ENCODE data around the gene MYO1D.

The MYO1D gene

DNA sequence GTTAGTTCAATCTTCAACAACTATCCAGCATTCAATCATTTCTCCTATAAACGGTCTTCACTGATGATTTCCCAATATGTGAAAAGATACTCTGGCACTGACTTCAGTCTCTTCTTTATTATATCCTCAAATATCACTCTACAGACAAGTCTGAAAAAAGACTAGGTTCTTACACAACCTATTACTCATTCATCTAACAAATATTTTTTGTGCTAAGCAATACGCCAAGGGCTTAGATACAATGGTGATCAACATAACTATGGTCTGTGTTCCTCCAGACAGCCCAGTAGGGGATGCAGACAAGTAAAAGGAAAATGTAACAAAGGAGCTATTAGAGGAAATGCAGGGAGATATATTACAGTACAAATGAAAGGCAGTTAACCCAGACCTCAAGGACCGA, 63.9 kb downstream of the MYO1D start:
- DNase-seq, result no peak

DNA sequence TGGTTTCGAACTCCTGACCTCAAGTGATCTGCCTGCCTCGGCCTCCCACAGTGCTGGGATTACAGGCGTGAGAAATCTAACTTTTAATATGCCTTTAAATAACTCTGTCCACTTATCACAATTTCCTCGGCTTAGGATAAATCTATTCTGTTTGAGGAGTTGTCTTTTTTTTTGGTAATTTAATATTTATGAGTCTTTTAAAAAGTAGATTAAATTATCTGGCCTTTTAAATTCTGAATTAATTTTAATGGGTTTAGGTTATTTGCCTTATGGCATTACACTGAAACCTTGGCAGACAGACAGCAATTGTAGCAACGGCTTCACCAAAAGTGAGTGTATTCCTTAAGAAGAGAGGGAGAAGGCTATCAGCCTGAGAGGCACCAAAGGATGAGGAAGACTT, 66.2 kb downstream of the MYO1D start:
- no peak for DNase-seq

DNA sequence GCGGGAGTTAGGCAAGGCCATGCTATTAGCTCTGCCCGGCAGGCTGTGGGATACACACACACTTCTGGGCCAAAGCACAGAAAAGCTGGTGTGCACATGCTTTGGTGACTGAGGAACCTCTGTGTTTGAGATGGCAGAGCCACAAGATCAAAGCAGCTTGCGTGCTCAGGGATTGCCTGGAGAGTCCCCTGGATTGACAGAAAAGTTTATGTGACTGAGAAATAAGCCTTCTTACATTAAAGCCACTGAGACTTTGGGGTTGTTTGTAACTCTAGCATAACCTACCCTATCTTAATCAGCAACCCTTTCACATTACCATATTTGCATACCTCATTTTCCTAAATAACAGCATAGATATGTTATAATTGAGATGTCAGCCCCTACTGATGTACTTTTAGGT, 69.3 kb downstream of the MYO1D start:
- DNase-seq, result no peak

DNA sequence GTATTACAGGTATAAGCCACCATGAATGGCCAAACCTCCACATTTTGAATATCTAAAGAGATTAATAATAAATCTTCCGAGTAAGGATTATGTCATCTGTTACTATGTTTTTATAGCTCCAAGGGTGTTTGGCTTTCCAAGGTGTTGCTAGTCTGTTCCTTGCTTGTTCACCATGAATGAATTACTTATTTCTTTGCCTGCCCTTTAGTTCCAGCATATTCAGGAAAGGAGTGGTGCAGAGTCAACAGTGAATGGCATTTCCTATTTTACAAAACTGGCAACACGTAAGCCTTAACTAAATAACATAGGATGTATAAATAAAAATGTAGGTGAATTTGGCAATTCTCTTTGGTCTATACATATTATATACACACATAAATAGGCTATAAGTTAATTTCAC, 70.3 kb downstream of the MYO1D start:
- no peak for DNase-seq

DNA sequence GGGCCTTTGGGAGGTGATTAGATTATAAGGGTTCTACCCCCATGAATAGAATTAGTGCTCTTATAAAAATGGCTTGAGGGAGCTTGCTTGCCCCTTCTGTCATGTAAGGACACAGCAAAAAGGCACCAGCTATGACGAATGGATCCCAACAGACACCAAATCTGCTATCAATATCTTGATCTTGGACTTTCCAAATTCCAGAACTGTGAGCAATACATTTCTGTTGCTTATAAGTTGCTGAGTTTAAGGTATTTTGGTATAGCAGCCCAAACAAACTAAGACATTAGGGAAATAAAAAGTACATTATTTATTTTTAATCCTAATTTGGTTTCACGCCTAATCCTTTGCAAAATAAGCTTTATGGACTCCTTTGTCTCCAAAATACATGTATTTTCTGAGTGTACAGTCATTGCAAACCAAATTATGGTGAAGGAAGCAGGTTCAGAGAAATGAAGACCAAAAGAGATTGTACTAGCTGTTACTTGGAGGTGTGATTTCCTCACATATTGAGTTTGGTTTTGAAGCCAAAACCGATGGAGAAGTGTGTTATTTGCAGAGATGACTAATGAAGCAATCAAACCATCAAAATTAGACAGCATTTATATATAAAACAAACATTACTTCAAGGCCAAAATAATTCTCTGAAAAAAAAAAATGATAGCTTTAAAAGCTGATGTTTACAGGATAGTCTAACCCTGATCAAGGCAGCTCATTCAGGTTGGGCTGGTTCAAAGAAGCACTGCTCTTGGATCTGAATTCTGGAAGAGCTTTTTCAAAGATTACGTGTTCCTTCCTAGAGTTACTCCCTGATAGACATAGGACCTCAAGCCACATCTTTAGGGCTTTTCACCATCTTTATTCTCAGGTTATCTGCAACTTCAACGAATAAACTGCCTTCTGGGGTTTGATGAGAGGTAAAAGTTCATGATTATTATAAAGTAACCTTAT, 71.6 kb downstream of the MYO1D start:
- no peak for DNase-seq

DNA sequence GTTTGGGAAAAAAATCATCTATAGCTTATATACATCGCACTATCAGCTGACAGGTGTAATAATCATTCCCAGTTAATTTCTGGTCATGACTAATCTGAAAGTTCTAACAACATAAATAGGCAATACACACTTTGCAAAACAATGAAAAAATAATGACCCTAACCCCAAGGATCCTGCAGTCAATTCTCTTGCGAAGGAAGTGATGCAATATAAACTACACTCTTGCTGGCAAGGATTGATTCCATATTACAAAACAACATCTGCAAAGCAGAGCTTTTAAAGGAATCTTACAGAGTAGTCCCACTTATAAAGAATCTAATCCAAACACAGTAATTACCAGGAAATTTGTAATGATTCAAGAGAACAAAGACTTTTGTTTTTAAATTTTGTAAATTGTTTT, 73.4 kb downstream of the MYO1D start:
- DNase-seq, result no peak

DNA sequence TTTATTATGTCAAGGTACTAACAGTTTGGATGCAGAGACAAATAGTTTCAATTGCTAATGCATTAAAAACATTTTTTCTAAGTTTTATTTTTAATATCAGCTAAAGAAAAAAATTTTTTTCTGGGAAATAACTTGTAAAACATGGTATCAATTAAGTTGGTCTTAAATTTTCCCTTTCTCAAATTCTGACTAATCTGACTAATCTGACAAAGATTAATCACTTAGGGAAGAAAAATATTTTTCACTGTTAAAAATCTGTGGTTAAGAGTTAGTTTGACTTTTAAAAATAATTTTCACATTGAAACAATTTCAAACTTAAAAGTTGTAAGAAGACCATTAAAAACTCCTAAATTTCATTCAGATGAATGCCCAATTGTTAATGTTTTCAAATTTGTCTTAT, 74.6 kb downstream of the MYO1D start:
- DNase-seq, result no peak

DNA sequence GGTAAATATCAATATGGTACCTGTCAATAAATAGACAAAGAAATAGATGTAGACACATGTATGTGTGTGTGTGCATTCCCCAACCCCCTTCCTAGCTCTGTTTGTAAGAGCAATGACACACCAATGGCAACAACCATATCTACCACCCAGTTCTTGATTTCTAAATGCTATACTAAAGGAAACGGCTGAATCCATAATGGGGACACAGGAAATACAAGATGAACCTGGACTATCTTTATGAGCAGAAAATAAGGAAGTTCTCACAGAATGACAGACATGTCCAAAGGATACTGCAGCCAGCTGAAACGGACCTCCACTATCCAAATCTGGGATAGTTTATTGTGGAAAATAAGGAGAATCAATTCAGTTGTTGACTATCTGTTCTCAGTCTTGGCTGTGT, 75.3 kb downstream of the MYO1D start:
- no peak for DNase-seq

DNA sequence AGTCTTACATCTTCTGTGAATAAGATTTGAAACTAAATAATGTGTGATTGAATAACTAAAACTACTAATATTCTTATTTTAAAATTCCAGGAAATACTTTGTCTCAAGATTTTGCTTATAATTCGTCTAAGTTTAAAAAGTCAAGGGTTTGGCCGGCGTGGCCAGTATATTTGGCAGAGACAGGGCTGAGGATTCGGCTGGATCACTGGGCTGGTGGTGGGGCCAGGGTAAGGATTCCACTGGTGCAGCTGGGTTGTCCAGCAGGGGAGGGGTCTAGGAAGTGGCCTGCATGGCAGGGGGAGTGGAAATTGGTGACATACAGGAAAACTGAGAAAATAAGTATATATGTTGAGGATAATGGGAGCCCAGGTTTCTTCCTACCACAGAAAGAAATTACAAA, 75.7 kb downstream of the MYO1D start:
- no peak for DNase-seq

DNA sequence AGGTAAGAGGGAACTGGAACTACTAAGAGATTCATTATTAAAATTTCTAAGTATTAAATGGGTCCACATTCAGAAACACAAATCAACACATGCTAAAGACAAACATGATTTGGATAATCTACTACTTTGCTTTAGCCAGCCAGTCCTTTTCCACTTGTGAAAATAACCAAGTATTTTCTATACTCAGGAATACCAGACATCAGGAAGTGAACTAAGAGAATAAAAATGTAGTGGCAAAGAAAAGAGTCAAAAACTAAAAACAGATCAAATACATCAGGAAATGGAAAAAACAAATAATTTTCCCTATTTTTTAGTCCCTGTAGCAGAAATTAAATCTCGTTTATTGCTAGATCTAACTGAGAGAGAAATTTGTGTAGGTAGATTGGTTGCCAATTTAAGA, 78.0 kb downstream of the MYO1D start:
- no peak for DNase-seq

DNA sequence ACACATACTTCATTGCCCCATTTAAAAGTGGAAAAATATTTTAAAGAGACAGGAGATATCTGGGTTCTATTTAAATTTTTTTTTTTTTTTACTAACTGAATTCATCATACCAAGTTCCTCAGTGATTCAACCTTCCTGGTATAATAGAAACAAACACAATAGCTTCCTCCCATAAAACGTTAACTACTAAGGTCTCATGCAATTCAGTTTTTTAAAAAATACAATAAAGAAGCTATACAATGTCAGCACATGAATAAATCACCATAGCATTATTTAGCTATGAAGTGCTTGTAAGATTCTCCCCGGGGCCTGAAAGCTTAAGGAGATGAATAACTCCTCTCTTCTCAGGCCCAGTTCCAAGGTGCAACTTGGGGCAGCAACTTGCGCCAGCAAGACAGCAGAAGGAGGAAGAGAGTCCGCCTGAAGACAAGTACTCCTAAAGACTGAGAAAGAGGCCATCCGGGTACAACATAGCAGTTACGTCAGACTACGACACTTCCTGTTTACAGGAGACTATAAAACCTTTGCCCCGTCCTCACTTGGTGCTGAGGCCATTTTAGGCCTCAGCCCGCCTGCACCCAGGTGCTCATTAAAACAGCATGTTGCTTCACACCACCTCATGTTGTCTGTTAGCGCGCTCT, 81.5 kb downstream of the MYO1D start:
- no peak for DNase-seq

DNA sequence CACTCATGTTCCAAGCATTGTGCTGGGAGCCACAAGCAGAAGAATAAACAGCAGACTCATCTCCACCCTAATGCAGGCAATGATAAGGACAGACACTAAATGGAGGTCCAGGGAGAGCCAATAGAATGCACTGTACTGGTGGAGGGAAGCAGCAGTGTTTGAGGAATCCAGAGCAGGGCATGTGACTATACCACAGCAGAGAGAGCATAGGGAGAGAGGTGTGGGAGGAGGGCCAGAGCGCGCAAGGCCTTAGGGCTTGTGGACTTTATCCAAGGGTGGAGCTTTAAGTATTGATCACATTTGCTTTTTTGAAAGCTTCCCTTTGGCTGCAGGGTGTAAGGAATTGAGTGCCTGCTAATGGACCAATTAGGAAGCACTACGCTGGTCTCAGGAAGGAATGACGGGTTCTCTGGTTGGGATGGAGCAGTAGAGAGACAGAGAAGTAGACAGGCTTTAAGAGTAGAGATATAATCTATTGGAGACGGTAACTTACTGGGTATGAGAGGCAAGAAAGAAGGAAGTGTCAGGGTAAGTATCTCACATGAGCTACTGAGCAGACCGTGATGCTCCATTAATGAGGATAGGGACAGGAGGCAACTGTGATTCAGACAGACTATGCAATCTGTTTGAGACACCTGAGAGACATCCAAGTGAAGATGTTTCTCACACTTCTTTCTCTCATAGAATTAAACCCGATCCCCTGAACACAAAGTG, 82.2 kb downstream of the MYO1D start:
- no peak for DNase-seq

DNA sequence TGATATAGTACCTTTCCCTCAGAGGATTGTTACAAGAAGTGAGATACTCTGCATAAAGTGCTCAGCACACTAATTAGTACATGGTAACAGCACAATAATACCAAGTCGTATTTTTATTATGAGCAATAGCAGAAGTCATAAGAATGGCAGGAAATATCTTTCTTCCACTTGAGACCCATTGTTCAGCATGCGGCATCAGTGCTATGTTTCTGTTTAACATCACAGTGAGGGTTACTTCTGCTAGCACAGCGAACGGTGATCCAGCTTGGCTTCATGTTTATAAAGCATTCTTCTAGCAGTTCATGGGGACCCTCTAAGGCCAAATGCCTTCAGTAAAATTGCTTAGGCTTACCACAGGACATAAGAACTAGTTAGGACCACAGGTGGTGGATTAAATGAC, 83.1 kb downstream of the MYO1D start:
- DNase-seq, result no peak

DNA sequence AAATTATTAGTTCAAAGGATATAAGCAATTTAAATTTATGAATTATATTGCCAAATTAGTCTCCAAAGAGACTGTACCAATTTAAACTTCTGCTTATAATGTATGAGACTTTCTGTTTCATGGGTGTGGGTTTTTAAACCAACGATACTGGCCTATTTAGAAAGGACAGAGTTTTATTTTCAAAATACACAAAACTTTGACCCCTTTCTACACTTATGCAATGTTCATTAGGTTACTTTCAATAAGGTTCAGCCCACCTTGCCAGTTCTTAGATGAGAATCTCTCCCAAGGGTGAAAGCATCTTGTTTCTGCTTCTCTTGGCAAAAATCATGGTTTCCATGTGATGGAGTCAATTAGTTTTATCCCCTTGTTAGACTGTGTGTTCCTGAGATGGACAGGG, 84.7 kb downstream of the MYO1D start:
- DNase-seq, result no peak

DNA sequence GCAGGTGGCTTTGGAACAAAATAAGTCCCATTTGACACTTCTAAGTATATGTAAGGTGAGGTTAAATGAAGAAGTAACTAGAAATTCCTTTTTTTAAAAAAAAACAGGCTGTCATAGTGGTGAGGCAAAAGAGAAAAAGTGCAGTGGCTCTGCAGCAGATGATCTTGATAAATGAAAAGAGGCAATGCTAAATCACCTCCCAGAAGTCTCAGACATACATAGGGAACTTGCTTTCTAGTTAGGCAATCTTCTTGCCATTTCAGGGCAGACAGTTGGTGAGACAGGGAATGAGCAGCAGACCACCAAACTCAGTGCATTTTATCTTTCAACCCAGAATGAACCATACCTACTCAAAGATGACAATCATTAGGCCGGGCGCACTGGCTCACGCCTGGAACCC, 90.8 kb downstream of the MYO1D start:
- no peak for DNase-seq

DNA sequence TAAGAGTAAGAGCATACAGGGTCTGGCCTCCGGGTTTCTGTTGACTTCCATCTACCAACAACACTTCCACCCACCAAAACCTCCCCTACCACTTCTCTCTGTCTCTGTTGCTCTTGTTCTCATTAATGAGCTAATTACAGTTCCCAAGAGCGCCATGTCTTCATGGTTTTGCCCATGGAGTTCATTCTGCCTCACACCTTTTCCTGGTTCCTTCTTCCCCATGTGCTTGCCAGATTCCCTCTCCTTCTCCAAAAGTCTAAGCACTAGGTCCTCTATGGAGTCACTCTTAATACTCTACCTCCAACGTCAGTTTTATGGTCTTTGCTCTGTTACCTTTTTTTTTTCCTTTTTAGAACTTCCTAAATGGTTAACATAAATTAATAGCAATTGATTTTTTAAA, 92.8 kb downstream of the MYO1D start:
- no peak for DNase-seq

DNA sequence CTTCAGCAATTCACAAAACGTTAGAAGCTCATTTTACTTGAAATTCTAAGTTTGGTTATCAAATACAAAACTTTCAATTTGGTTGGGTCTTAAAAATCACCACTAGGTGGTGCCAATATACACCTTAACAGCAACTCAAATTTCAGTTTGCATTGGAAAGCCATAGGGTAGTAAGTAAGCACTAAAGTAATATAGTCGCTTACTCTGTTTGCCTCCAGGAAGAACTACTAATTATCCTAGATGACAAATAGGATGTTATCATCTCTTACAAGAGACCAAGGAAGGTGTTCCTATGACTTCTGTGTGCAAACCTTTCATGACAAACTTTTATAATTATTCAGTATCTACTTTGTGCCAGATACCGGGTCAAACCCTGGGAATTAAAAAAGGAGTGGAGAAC, 93.3 kb downstream of the MYO1D start:
- DNase-seq, result peak; percentile 29

DNA sequence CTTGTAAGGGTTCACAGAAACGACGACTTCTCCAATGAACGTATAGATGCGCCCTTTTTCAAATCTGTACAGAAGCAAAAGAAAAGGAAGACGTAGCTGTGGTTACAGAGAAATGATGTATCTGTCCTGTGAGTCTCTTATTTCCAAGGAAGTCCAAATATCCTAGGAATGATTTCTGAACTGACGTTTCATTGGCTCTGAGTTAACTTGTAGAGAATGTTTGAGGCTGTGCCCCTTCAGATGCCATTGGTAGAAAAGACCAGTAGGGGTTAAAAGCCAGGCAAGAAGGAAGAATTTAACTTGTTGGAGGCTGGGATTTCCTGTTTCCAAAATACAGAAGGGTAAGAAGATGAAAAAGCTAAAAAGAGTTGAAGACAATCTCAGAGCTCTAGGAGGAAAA, 96.2 kb downstream of the MYO1D start:
- DNase-seq, result no peak

DNA sequence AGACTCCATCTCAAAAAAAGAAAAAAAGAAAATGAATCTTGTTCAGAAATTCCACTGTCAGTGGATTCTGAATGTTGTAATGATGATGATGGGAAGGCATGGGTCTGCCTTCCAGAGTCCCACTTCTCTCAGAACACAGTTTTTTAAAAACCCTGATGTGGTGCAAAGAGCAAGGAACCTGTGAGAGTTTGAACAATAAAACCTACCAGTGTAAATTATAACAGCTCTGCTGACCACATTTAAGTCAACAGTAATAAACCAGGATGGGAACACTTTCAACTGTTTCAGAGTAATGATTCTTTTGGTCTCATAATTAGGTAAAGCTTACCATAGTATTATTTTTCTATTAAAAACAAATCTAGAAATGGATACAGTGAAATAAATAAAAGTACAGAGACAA, 99.0 kb downstream of the MYO1D start:
- DNase-seq, result no peak

DNA sequence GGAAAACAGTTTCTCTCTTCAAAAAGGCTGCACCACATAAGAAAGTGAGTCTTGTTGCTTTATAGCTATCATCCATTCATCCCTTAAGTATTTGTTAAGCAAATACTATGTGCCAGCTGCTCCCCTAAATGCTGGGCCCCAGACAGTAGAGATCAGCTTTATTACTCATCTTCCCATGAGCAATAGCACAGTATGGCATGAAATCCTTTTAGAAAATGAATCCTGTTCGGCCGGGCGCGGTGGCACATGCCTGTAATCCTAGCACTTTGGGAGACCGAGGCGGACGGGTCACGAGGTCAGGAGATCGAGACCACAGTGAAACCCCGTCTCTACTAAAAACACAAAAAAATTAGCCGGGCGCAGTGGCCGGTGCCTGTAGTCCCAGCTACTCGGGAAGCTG, 99.5 kb downstream of the MYO1D start:
- DNase-seq, result no peak

DNA sequence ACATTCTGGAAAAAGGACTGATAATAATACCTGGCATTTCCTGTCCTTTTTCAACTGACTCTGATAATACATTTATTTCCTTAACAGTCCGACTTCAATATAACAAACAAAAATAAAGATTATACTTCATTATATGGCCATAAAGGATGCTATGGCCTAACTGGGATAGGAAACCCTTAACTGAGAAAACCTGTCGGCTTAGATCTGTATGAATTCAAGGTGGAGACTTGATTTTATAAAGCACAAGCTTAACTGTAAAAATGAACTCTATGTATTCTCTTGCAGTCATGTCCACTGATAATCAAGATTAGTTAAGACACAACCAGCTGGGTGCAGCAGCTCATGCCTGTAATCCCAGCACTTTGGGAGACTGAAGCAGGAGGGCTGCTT, 102.2 kb downstream of the MYO1D start:
- no peak for DNase-seq

DNA sequence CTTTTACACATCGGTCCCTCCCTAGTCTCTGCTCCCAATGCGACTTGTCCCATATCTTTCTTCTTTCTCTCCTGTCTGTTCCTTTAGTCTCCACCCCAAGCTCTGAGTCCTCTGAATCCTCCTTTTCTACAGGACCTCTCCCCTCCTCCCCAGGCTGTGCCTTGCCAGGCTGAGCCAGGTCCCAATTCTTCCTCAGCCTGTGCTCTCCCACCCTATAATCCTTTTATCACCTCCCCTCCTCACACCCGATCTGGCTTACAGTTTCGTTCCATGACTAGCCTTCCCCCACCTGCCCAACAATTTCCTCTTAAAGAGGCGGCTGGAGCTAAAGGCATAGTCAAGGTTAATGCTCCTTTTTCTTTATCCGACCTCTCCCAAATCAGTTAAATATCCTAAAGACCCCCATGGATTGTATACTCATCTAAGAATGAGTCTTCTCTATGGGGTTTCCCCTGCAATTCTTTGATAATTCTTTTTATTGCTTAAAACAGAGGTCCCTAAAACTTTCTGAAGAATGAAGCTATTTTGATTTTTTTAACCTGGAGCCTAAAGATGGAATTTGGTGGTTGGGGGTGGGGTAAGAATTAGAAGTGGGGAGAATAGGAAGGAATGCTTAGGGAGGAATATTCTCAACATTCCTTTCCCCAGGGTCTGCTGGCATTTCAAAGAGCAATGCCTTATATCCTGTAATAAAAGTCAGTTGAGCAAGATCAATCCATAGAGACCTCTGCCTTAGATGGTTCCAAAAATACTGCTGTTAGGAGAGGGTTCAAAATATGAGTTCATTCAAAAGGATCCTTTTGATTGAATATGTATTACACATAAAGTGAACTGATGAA, 102.8 kb downstream of the MYO1D start:
- no peak for DNase-seq

DNA sequence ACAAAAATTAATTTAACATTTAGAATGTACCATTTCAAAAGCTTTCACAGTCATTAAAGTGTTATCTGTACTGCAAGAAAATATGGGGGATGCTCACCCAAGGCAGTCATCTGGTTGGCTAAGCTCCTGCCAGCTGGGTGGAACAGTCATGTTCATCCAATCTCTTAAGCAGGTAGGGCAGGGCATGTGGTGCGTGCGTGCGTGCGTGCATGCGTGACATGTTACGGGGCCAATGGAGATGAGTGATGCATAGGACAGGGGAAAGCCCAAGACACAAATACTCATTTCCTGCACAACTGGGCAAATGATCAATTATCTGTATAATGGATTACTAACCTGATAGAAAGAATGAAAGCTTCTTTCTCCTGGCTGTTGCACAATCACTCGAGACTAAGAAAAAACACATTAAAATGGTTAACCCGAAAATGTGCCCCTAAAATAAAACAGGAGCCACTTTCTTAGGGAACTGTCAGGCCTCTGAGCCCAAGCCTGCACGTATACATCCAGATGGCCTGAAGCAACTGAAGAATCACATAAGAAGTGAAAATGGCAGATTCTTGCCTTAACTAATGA, 104.4 kb downstream of the MYO1D start:
- no peak for DNase-seq
